H1 (cell line): ENCODE measurements around the gene NLRX1. TPM values are rescaled to one million over a fixed set of nuclear protein-coding genes. Genes with fewer than 3 reads are reported as not detected.

Source experiments
- CHD1 ChIP-seq: IDR thresholded peaks from 2 replicates; pipeline ENCODE4 v1.6.1; 2012; ENCODE audit warnings: low read depth, low read length, improper control_type of control experiment
- CTBP2 ChIP-seq: IDR thresholded peaks from 2 replicates; pipeline ENCODE4 v1.7.0; 2011; ENCODE audit warnings: borderline replicate concordance, mild to moderate bottlenecking, moderate library complexity, mixed read lengths, low read length; ENCODE audit not compliant: insufficient read depth, insufficient read length
- JUN ChIP-seq: IDR thresholded peaks from 2 replicates; pipeline ENCODE4 v1.6.1; 2011; ENCODE audit warnings: low read depth, mild to moderate bottlenecking, improper control_type of control experiment, low read length
- YY1 ChIP-seq: IDR thresholded peaks from 2 replicates; pipeline ENCODE4 v1.6.1; 2011; ENCODE audit warnings: low read depth, mild to moderate bottlenecking, low read length
- polyA plus RNA-seq, 7 experiments: library from polyadenylated mRNA; depleted of rRNA in 3 of 7; stranded (reverse) in 5 of 7; unstranded in 2 of 7; fragments of >200 nt in 5 of 7; fragments of 200-250 nt in 2 of 7; gene quantifications; 1 replicate in 5 of 7; 2 replicates in 1 of 7; 4 replicates in 1 of 7; pipeline versions ENCODE4 v1.2.1 to v1.2.3, GENCODE V29; 2011 to 2013; ENCODE audit warnings: missing spikeins in 2 of 7, mixed read lengths in 2 of 7
- total RNA-seq: library from RNA; stranded (reverse); fragmentation: NEBNext Ultra II Directional; extraction: Animal tissue kit (Norgen Biotek cat#: 25700); gene quantifications from 2 replicates; pipeline ENCODE4 v1.2.1, GENCODE V29; 2021

The NLRX1 gene
- total and polyA plus RNA-seq, 2 of the 8 experiments (the other 6 are each of a cell fraction or from before 2014, with no cell fraction given): 13.2 to 18.6 TPM

DNA sequence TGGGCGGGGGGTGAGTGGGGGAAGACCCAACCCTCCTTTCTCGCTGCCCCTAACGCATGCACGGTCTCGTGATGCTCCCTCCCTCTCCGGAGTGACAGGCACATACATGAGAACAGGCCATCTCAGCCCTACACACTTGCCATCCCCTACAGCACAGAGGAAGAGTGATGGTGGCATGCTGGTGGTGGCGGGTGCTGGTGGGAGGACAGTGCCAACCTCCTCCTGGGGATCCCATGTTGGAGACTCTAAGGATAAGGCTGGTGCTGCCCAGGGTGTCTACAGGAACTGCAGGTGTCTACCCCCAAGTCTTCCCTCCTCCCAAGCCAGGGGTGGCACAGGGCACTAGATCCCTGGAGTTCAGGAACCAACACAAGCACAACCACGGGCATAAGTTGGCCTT, 6.7 kb upstream of the NLRX1 start (continued):
- no peak for TF ChIP-seq YY1
- TF ChIP-seq JUN: no peak
- no peak for TF ChIP-seq CTBP2
- TF ChIP-seq CHD1: no peak
